Karpas-422 (cell line): ENCODE measurements around the gene RLF. TPM values are rescaled to one million over a fixed set of nuclear protein-coding genes. Genes with fewer than 3 reads are reported as not detected.
"Not testable (repeated sequence)": the region's sequence is repeated elsewhere in the genome, so short reads cannot be mapped to it uniquely, and the experiment has no call there.

ENCODE experiments used
- DNase-seq: peaks from one replicate; pipeline ENCODE4 v3.0.0-alpha.2; 2015
- H2AFZ ChIP-seq: fragments of 200-600 bp; sonication (generic); 2 replicates; pipeline ENCODE4 v1.6.1; 2014; ENCODE audit warnings: antibody characterized with exemption, low read length, mixed read lengths
- H3K27ac ChIP-seq: fragments of 200-600 bp; sonication (generic); 2 replicates; pipeline ENCODE4 v1.5.1; 2014; ENCODE audit warnings: mild to moderate bottlenecking, low read length, moderate library complexity
- H3K27me3 ChIP-seq: fragments of 200-600 bp; sonication (generic); 2 replicates; pipeline ENCODE4 v1.6.1; 2014; ENCODE audit warnings: low read length, mixed read lengths
- H3K36me3 ChIP-seq: fragments of 200-600 bp; sonication (generic); 2 replicates; pipeline ENCODE4 v1.6.1; 2014; ENCODE audit warnings: low read length, mixed read lengths; ENCODE audit not compliant: insufficient read depth
- H3K4me1 ChIP-seq: fragments of 200-600 bp; sonication (generic); 2 replicates; pipeline ENCODE4 v1.6.1; 2014; ENCODE audit warnings: mild to moderate bottlenecking, low read length, mixed read lengths
- H3K4me2 ChIP-seq: fragments of 200-600 bp; sonication (generic); 2 replicates; pipeline ENCODE4 v1.6.1; 2014; ENCODE audit warnings: low read length, low read depth, mild to moderate bottlenecking; ENCODE audit not compliant: poor library complexity, severe bottlenecking
- H3K4me3 ChIP-seq: fragments of 200-600 bp; sonication (generic); 2 replicates; pipeline ENCODE4 v1.5.1; 2014; ENCODE audit warnings: mild to moderate bottlenecking, antibody characterized with exemption, low read length, mixed read lengths
- H3K79me2 ChIP-seq: fragments of 200-600 bp; sonication (generic); 2 replicates; pipeline ENCODE4 v1.6.1; 2014; ENCODE audit warnings: mild to moderate bottlenecking, low read length, mixed read lengths
- H3K9ac ChIP-seq: fragments of 200-600 bp; sonication (generic); 2 replicates; pipeline ENCODE4 v1.6.0; 2014; ENCODE audit warnings: low read length
- H3K9me2 ChIP-seq: fragments of 200-600 bp; sonication (generic), shearing (Covaris generic); replicated peaks from 2 replicates; pipeline ENCODE4 v1.6.0; 2014; ENCODE audit warnings: mild to moderate bottlenecking, low read length, moderate library complexity; ENCODE audit not compliant: insufficient read depth
- H3K9me3 ChIP-seq: fragments of 300-700, 200-600 bp; sonication (generic); 2 replicates; pipeline ENCODE4 v1.6.1; 2014; ENCODE audit warnings: low read length, mixed read lengths
- H4K20me1 ChIP-seq: fragments of 200-600 bp; sonication (generic); 2 replicates; pipeline ENCODE4 v1.6.1; 2014; ENCODE audit warnings: mild to moderate bottlenecking, antibody characterized with exemption, low read length, low read depth; ENCODE audit not compliant: insufficient read depth
- total RNA-seq: library from RNA; depleted of rRNA; stranded (reverse); fragments of >200 nt; shearing (Covaris generic); gene quantifications from 2 replicates; pipeline ENCODE4 v1.2.3, GENCODE V29; 2014; ENCODE audit warnings: low replicate concordance

RLF gene
- total RNA-seq, 1 experiment from 2014 or later: 33.5 TPM

GRCh38 chr1:40204856-40205255 is 43.7 kb downstream of the RLF start:
- DNase-seq: no peak
- Histone ChIP-seq H3K36me3 (peaks cover 20% of the 10 kb centered on the region), H3K9me3 (no peaks in the 10 kb centered on the region), H4K20me1 (no peaks in the 10 kb centered on the region), H3K4me1 (peaks cover 6% of the 10 kb centered on the region), H2AFZ (no peak overlapping the region), H3K79me2 (peaks cover 73% of the 10 kb centered on the region), H3K9me2 (no peaks in the 10 kb centered on the region), H3K9ac (no peak overlapping the region), H3K4me2 (no peak overlapping the region), H3K27me3 (no peaks in the 10 kb centered on the region), H3K4me3 (no peak overlapping the region), H3K27ac (no peak overlapping the region)

GRCh38 chr1:40210511-40211204 is 49.5 kb downstream of the RLF start:
- H3K9me2 ChIP-seq: no peaks in the 10 kb centered on the region
- no peak overlapping the region for H3K27ac ChIP-seq
- H3K4me3 ChIP-seq: no peak overlapping the region
- H3K9ac ChIP-seq: no peak overlapping the region
- H3K36me3 ChIP-seq: peaks cover 25% of the 10 kb centered on the region
- no peak overlapping the region for H2AFZ ChIP-seq
- no peaks in the 10 kb centered on the region for H3K4me1 ChIP-seq
- no peak for DNase-seq
- peaks cover 85% of the 10 kb centered on the region for H3K79me2 ChIP-seq
- H3K9me3 ChIP-seq: no peaks in the 10 kb centered on the region
- no peak overlapping the region for H3K4me2 ChIP-seq
- no peaks in the 10 kb centered on the region for H3K27me3 ChIP-seq
- no peaks in the 10 kb centered on the region for H4K20me1 ChIP-seq

GRCh38 chr1:40218333-40218732 is 57.1 kb downstream of the RLF start:
- H3K4me2 ChIP-seq: no peak overlapping the region
- H3K9me2 ChIP-seq: no peaks in the 10 kb centered on the region
- DNase-seq: no peak
- H4K20me1 ChIP-seq: no peaks in the 10 kb centered on the region
- H3K4me3 ChIP-seq: no peak overlapping the region
- peaks cover 64% of the 10 kb centered on the region for H3K79me2 ChIP-seq
- no peak overlapping the region for H3K9ac ChIP-seq
- peak overlapping the region; percentile 50; the same call in 1 of the 2 replicates for H3K27ac ChIP-seq
- peaks cover 53% of the 10 kb centered on the region for H3K4me1 ChIP-seq
- H3K27me3 ChIP-seq: no peaks in the 10 kb centered on the region
- no peaks in the 10 kb centered on the region for H3K9me3 ChIP-seq
- H2AFZ ChIP-seq: no peak overlapping the region
- peaks cover 9% of the 10 kb centered on the region; the same call in 1 of the 2 replicates for H3K36me3 ChIP-seq

- H3K4me3 ChIP-seq, H3K27ac ChIP-seq, H3K36me3 ChIP-seq, H2AFZ ChIP-seq, H3K9ac ChIP-seq, H3K4me2 ChIP-seq, H3K27me3 ChIP-seq, H3K9me3 ChIP-seq, H4K20me1 ChIP-seq, DNase-seq, H3K9me2 ChIP-seq: not testable (repeated sequence)
- Histone ChIP-seq H3K4me1 (peaks cover 60% of the 10 kb centered on the region), H3K79me2 (peaks cover 67% of the 10 kb centered on the region)
Measured at GRCh38 chr1:40221471-40221905, 60.3 kb downstream of the RLF start.

- Histone ChIP-seq H3K27me3 (no peaks in the 10 kb centered on the region), H3K4me2 (peak overlapping the region; percentile 8), H3K36me3 (peaks cover 9% of the 10 kb centered on the region; the same call in 1 of the 2 replicates), H2AFZ (no peak overlapping the region), H3K9me2 (no peaks in the 10 kb centered on the region), H3K4me3 (no peak overlapping the region), H3K9me3 (no peaks in the 10 kb centered on the region), H3K27ac (peak overlapping the region; percentile 3; the same call in 1 of the 2 replicates), H3K4me1 (peaks cover 60% of the 10 kb centered on the region), H3K9ac (no peak overlapping the region), H4K20me1 (no peaks in the 10 kb centered on the region), H3K79me2 (peaks cover 69% of the 10 kb centered on the region)
- no peak for DNase-seq
Measured at GRCh38 chr1:40221977-40222772, 61.0 kb downstream of the RLF start.

- H3K4me2 ChIP-seq: no peak overlapping the region
- no peaks in the 10 kb centered on the region for H3K9me3 ChIP-seq
- no peaks in the 10 kb centered on the region for H4K20me1 ChIP-seq
- H3K27me3 ChIP-seq: no peaks in the 10 kb centered on the region
- H3K36me3 ChIP-seq: peaks cover 16% of the 10 kb centered on the region; the same call in 1 of the 2 replicates
- no peak overlapping the region for H3K27ac ChIP-seq
- H3K9me2 ChIP-seq: no peaks in the 10 kb centered on the region
- peaks cover 46% of the 10 kb centered on the region for H3K4me1 ChIP-seq
- H3K4me3 ChIP-seq: no peak overlapping the region
- H3K79me2 ChIP-seq: peaks cover 66% of the 10 kb centered on the region
- H3K9ac ChIP-seq: no peak overlapping the region
- no peak overlapping the region for H2AFZ ChIP-seq
- no peak for DNase-seq
Measured at GRCh38 chr1:40224040-40224439, 62.9 kb downstream of the RLF start.

GRCh38 chr1:40226192-40226591 is 65.0 kb downstream of the RLF start:
- no peak overlapping the region for H3K4me2 ChIP-seq
- H3K4me3 ChIP-seq: no peak overlapping the region
- H4K20me1 ChIP-seq: no peaks in the 10 kb centered on the region
- no peak overlapping the region for H2AFZ ChIP-seq
- peaks cover 47% of the 10 kb centered on the region for H3K79me2 ChIP-seq
- no peaks in the 10 kb centered on the region for H3K9me2 ChIP-seq
- no peaks in the 10 kb centered on the region for H3K9me3 ChIP-seq
- H3K4me1 ChIP-seq: peaks cover 34% of the 10 kb centered on the region
- H3K9ac ChIP-seq: no peak overlapping the region
- H3K27ac ChIP-seq: no peak overlapping the region
- H3K36me3 ChIP-seq: peaks cover 21% of the 10 kb centered on the region; the same call in 1 of the 2 replicates
- DNase-seq: no peak
- no peaks in the 10 kb centered on the region for H3K27me3 ChIP-seq

GRCh38 chr1:40232444-40232843 is 71.3 kb downstream of the RLF start:
- H3K79me2 ChIP-seq: peaks cover 9% of the 10 kb centered on the region
- no peak overlapping the region for H3K9ac ChIP-seq
- no peaks in the 10 kb centered on the region for H3K9me2 ChIP-seq
- H4K20me1 ChIP-seq: no peaks in the 10 kb centered on the region
- H3K9me3 ChIP-seq: no peaks in the 10 kb centered on the region
- peaks cover 21% of the 10 kb centered on the region for H3K4me1 ChIP-seq
- H3K27ac ChIP-seq: no peak overlapping the region
- H3K36me3 ChIP-seq: peaks cover 50% of the 10 kb centered on the region; the same call in 1 of the 2 replicates
- H2AFZ ChIP-seq: no peak overlapping the region
- no peaks in the 10 kb centered on the region for H3K27me3 ChIP-seq
- no peak overlapping the region for H3K4me3 ChIP-seq
- peak; percentile 85 for DNase-seq
- no peak overlapping the region for H3K4me2 ChIP-seq
